GM12865 (cell line): ENCODE data around the gene QTRT2.

Source experiments
- DNase-seq: peaks from one replicate; pipeline ENCODE4 v3.0.0; 2010; ENCODE audit warnings: low read depth
- H3K4me3 ChIP-seq: 2 replicates; pipeline ENCODE4 v1.5.1; 2011; ENCODE audit warnings: mild to moderate bottlenecking, low read depth, low read length, control low read depth
- TF ChIP-seq, protein P1 (sequence below): IDR thresholded peaks from 2 replicates; pipeline ENCODE4 v1.5.1; 2011; ENCODE audit warnings: low read length, control low read depth, low read depth, inconsistent platforms; ENCODE audit not compliant: insufficient read depth; ENCODE audit errors: missing control alignments

QTRT2 gene

DNA sequence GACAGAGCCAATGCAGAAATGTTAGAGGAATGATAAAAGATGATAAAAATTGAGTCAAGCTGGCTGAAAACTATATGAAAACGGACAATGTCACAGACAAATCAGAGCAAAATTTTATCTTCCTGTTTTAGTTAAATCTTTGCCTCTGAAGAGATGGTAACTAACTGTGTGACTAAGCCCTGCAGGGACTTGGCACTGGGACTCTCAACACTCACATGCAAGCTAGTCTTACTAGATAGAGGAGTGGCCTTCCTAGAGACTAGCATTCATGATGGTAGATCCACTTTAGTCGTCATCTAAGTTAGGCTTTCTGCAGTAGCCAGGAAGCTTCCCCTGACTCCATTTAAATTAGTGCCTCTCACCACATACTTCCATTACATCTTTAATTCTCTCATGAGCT lies 4.3 kb upstream of the QTRT2 start:
- TF ChIP-seq, protein P1, sequence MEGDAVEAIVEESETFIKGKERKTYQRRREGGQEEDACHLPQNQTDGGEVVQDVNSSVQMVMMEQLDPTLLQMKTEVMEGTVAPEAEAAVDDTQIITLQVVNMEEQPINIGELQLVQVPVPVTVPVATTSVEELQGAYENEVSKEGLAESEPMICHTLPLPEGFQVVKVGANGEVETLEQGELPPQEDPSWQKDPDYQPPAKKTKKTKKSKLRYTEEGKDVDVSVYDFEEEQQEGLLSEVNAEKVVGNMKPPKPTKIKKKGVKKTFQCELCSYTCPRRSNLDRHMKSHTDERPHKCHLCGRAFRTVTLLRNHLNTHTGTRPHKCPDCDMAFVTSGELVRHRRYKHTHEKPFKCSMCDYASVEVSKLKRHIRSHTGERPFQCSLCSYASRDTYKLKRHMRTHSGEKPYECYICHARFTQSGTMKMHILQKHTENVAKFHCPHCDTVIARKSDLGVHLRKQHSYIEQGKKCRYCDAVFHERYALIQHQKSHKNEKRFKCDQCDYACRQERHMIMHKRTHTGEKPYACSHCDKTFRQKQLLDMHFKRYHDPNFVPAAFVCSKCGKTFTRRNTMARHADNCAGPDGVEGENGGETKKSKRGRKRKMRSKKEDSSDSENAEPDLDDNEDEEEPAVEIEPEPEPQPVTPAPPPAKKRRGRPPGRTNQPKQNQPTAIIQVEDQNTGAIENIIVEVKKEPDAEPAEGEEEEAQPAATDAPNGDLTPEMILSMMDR: no peak
- no peak for DNase-seq
- no peak overlapping the region for H3K4me3 ChIP-seq

DNA sequence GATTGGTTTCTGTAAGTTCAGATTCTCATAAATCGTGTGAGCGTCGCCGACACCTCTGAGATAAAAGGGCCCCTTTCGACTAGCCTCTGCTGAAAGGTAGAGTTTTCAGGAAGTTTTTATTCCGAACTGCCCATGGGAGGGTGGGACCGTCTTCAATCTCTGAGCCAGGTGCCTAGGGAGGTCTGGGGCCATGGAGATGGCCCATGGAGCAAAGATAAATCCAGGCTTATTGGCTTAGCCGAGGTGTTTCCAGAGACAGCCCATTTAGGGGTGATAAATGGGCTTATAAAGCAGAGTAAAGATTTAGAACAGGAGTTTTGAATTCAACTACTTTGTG lies 442 bp downstream of the QTRT2 start:
- DNase-seq: no peak
- TF ChIP-seq, protein P1: no peak
- H3K4me3 ChIP-seq: peak overlapping the region; percentile 80

GRCh38 chr3:114058646-114059045 lies 2.1 kb downstream of the QTRT2 start:
- H3K4me3 ChIP-seq: no peak overlapping the region
- TF ChIP-seq, protein P1: no peak
- no peak for DNase-seq

GRCh38 chr3:114060906-114061655 lies 4.5 kb downstream of the QTRT2 start:
- DNase-seq: no peak
- TF ChIP-seq, protein P1: no peak
- H3K4me3 ChIP-seq: no peak overlapping the region

GRCh38 chr3:114067804-114068203 lies 11.3 kb downstream of the QTRT2 start:
- no peak overlapping the region for H3K4me3 ChIP-seq
- TF ChIP-seq, protein P1: no peak
- DNase-seq: no peak

DNA sequence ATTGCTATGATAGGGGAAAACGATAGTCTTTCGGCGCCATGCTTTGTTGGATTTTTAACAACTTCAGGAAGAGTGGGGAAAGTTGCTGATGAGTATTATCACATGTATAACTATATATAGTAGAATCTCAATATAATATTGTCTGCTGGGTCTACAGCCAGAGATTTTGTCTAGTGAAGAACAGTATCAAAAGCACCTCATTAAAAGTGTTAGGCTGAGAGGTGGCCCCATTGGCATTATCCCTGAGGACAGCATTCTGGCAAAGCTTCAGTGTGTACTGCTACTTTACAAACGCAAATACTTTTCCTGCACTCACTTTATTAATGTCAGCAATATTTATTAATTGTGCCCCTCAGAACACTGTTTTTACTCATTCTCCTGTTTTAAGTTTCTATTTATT lies 11.8 kb downstream of the QTRT2 start:
- TF ChIP-seq, protein P1: no peak
- H3K4me3 ChIP-seq: no peak overlapping the region
- DNase-seq: no peak

- DNase-seq: no peak
- TF ChIP-seq, protein P1: no peak
- H3K4me3 ChIP-seq: no peak overlapping the region
Measured at GRCh38 chr3:114071786-114072185, 15.2 kb downstream of the QTRT2 start.
